HUES6 (cell line): ENCODE results near the gene SLC9A9.

Experiments
- H3K27ac ChIP-seq: 2 replicates; pipeline ENCODE4 v1.7.0; 2013; ENCODE audit warnings: low read depth, mild to moderate bottlenecking, low read length, inconsistent platforms
- H3K27me3 ChIP-seq: 2 replicates; pipeline ENCODE4 v1.6.1; 2013; ENCODE audit warnings: low read length; ENCODE audit not compliant: control insufficient read depth, insufficient read depth
- H3K36me3 ChIP-seq: 2 replicates; pipeline ENCODE4 v1.6.1; 2013; ENCODE audit warnings: low read length; ENCODE audit not compliant: control insufficient read depth, insufficient read depth
- H3K4me1 ChIP-seq: 2 replicates; pipeline ENCODE4 v1.6.1; 2013; ENCODE audit warnings: low read length; ENCODE audit not compliant: control insufficient read depth, insufficient read depth
- H3K4me3 ChIP-seq: 2 replicates; pipeline ENCODE4 v1.5.1; 2013; ENCODE audit warnings: low read depth, low read length
- H3K9ac ChIP-seq: one replicate; pipeline ENCODE4 v1.6.1; 2013; ENCODE audit warnings: mild to moderate bottlenecking, low read length
- H3K9me3 ChIP-seq: 2 replicates; pipeline ENCODE4 v1.6.1; 2013; ENCODE audit warnings: low read depth, low read length; ENCODE audit not compliant: control insufficient read depth, insufficient read depth

The SLC9A9 gene

DNA sequence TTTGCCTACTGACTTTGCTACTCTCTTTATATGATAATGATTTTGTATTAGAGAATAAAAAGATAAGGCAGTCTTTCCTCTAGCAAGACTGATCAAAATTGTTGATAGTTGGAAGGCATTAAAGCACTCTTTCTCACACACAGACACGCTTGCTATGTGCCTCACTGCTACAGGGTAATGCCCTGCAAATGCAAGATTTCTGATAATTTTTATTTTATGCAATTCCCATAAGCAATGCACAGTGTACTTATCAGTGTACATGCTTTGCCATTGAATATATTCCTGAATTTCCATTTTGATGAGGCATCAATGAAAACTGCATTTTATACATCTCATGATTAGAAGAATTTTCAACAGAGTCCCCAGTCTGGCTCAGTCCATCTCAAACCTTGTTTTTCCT lies 465.5 kb downstream of the SLC9A9 start:
- no peaks in the 10 kb centered on the region for H3K36me3 ChIP-seq
- peaks cover 6% of the 10 kb centered on the region for H3K4me1 ChIP-seq
- H3K9ac ChIP-seq, result no peak overlapping the region
- no peaks in the 10 kb centered on the region for H3K27me3 ChIP-seq
- H3K9me3 ChIP-seq, result peaks cover 9% of the 10 kb centered on the region; the same call in 1 of the 2 replicates
- H3K27ac ChIP-seq, result no peak overlapping the region
- no peak overlapping the region for H3K4me3 ChIP-seq

DNA sequence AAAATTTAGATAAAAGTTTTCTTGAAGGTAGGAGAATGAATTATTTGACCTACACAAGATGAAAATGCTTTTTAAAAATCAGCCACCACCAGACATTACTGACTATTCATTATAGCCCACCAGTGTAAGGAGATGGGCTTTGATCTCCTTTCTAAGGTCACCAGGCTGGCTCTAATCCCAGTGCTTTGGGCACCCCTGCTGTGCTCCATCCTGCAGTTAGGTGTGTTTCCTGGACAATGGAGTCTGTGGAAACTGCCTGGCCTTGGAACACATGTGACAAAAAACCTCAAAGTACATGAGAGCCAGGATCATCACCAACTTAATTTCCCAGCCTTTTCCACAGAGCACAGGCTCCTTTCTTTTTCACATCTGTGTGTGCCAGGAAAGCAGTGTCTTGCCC lies 467.8 kb downstream of the SLC9A9 start:
- H3K4me1 ChIP-seq, result peaks cover 6% of the 10 kb centered on the region
- no peak overlapping the region for H3K4me3 ChIP-seq
- H3K9me3 ChIP-seq, result peaks cover 9% of the 10 kb centered on the region; the same call in 1 of the 2 replicates
- no peak overlapping the region for H3K9ac ChIP-seq
- no peaks in the 10 kb centered on the region for H3K36me3 ChIP-seq
- H3K27ac ChIP-seq, result no peak overlapping the region
- no peaks in the 10 kb centered on the region for H3K27me3 ChIP-seq

- H3K4me1 ChIP-seq, result peaks cover 6% of the 10 kb centered on the region
- H3K9me3 ChIP-seq, result peaks cover 3% of the 10 kb centered on the region; the same call in 1 of the 2 replicates
- H3K9ac ChIP-seq, result no peak overlapping the region
- H3K4me3 ChIP-seq, result no peak overlapping the region
- no peak overlapping the region for H3K27ac ChIP-seq
- no peaks in the 10 kb centered on the region for H3K27me3 ChIP-seq
- no peaks in the 10 kb centered on the region for H3K36me3 ChIP-seq
Observed at GRCh38 chr3:143375698-143376097, 472.6 kb downstream of the SLC9A9 start.

GRCh38 chr3:143367171-143367570 lies 481.1 kb downstream of the SLC9A9 start:
- Histone ChIP-seq H3K27ac (no peak overlapping the region), H3K27me3 (no peaks in the 10 kb centered on the region), H3K36me3 (no peaks in the 10 kb centered on the region), H3K9ac (no peak overlapping the region), H3K4me1 (no peaks in the 10 kb centered on the region), H3K9me3 (no peaks in the 10 kb centered on the region), H3K4me3 (no peak overlapping the region)

DNA sequence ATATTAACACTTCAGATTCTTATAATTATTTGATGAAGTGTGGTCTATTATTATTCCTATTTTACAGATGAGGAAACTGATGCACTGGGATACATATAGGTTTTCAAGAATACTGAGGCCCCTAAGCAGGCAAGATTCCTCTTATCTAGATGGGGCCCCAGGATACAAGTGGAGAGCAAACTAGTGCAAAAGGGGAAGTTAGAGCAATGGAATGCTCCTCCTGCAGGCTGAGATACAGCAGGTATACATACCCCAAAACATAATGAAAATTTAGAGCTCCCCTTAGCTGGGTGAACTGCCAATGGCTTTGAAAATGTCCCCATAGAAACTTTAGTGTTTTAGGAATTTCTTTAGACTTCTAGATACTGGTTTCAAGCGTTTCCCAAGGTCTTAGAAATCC lies 481.6 kb downstream of the SLC9A9 start:
- H3K4me1 ChIP-seq, result no peaks in the 10 kb centered on the region
- H3K36me3 ChIP-seq, result no peaks in the 10 kb centered on the region
- no peaks in the 10 kb centered on the region for H3K27me3 ChIP-seq
- no peak overlapping the region for H3K27ac ChIP-seq
- no peak overlapping the region for H3K4me3 ChIP-seq
- no peaks in the 10 kb centered on the region for H3K9me3 ChIP-seq
- no peak overlapping the region for H3K9ac ChIP-seq

GRCh38 chr3:143363949-143364348 lies 484.3 kb downstream of the SLC9A9 start:
- Histone ChIP-seq H3K4me1 (no peaks in the 10 kb centered on the region), H3K9ac (no peak overlapping the region), H3K4me3 (no peak overlapping the region)

DNA sequence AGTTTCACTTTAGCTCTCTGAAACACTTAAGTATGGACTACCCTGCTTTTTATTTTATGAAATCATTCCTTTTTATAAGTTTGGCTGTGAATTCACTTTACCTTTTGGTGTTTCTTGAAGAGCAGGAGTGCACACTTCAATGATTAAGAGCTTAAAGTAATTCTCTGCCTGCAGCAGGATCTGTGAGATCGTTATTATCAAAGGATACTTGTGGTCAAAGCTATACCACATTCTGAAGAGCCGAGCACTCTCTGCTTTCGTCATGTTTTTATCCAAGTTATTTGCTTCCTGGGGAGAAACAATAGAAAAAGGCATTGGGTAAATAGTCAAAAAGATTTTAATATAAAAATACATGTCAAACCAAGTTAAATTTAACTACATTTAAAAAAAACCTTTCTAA lies 485.0 kb downstream of the SLC9A9 start:
- no peaks in the 10 kb centered on the region for H3K4me1 ChIP-seq
- no peaks in the 10 kb centered on the region for H3K36me3 ChIP-seq
- H3K9me3 ChIP-seq, result no peaks in the 10 kb centered on the region
- H3K27me3 ChIP-seq, result no peaks in the 10 kb centered on the region
- no peak overlapping the region for H3K4me3 ChIP-seq
- H3K27ac ChIP-seq, result no peak overlapping the region
- no peak overlapping the region for H3K9ac ChIP-seq

More at GRCh38 chr3:143363949-143364348, 484.3 kb downstream of the SLC9A9 start:
- no peaks in the 10 kb centered on the region for H3K27me3 ChIP-seq
- no peak overlapping the region for H3K27ac ChIP-seq
- H3K36me3 ChIP-seq, result no peaks in the 10 kb centered on the region
- H3K9me3 ChIP-seq, result no peaks in the 10 kb centered on the region

- Histone ChIP-seq H3K9ac (no peak overlapping the region), H3K27ac (no peak overlapping the region), H3K36me3 (no peaks in the 10 kb centered on the region), H3K9me3 (no peaks in the 10 kb centered on the region), H3K4me3 (no peak overlapping the region), H3K27me3 (no peaks in the 10 kb centered on the region), H3K4me1 (no peaks in the 10 kb centered on the region)
Observed at GRCh38 chr3:143362115-143362991, 485.9 kb downstream of the SLC9A9 start.

DNA sequence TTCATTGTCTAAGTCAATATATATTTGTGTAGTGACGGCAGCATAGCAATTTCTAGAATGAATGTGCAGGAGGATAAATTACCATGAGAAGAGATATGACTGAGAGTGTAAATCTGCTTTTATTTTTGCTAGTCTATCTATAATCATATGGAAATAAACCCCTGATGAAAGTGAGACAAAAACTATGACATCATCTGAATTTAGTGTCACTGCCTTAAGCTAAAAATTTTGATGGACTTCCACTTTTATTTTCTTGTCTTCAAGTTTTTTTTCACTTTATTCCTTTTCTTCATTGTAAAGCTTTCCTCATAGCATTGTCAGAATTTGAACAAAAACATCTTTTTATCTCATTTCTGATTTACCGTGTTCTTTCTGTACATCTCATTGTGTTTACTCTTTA lies 486.7 kb downstream of the SLC9A9 start:
- Histone ChIP-seq H3K36me3 (no peaks in the 10 kb centered on the region), H3K27me3 (no peaks in the 10 kb centered on the region), H3K4me1 (no peaks in the 10 kb centered on the region), H3K27ac (no peak overlapping the region), H3K9ac (no peak overlapping the region), H3K4me3 (no peak overlapping the region), H3K9me3 (no peaks in the 10 kb centered on the region)

DNA sequence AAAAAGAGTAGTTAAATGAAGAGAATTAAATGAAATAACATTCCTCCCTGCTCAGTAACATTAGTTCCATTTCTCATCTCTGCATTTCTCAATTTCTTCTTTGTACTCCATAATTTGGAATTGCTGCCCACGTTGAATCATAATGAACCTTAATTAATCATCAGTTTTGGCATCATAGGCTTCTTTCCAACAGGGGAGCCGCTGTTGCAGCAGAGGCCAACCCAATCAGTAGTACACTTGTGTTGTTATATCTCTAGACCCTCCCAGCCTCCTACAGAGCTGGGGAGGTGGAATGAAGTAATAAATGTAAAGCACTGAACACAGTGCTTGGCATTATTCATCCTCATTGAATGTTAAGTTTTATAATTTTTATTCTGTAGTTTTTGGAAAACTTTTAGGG lies 488.0 kb downstream of the SLC9A9 start:
- Histone ChIP-seq H3K9ac (no peak overlapping the region), H3K9me3 (no peaks in the 10 kb centered on the region), H3K4me3 (no peak overlapping the region), H3K36me3 (no peaks in the 10 kb centered on the region), H3K27ac (no peak overlapping the region), H3K27me3 (no peaks in the 10 kb centered on the region), H3K4me1 (no peaks in the 10 kb centered on the region)

GRCh38 chr3:143358793-143359491 lies 489.3 kb downstream of the SLC9A9 start:
- H3K9ac ChIP-seq, result no peak overlapping the region
- no peaks in the 10 kb centered on the region for H3K36me3 ChIP-seq

More at GRCh38 chr3:143358793-143359491, 489.3 kb downstream of the SLC9A9 start:
- no peak overlapping the region for H3K27ac ChIP-seq
- H3K9me3 ChIP-seq, result no peaks in the 10 kb centered on the region
- no peak overlapping the region for H3K4me3 ChIP-seq
- H3K4me1 ChIP-seq, result no peaks in the 10 kb centered on the region
- no peaks in the 10 kb centered on the region for H3K27me3 ChIP-seq
